ENCODE measurements around the gene ABCC1.

- TF ChIP-seq POLR2A (IDR thresholded peaks at IDR 0.05; ENCODE audit: low read length) (no peak), GATA1 (IDR thresholded peaks at IDR 0.05; ENCODE audit: low read depth, low read length) (no peak)
Observed at GRCh38 chr16:16014329-16015224, 65.2 kb downstream of the ABCC1 start.
